Measurements from ENCODE around the gene BCAS1. TPM values are rescaled to one million over a fixed set of nuclear protein-coding genes. Genes with fewer than 3 reads are reported as not detected.

BCAS1 gene
- total and polyA plus RNA-seq, 10 of the 15 experiments (the other 5 are each of a cell fraction or from before 2014, with no cell fraction given), result 0.21 to 1.4 (median 0.55) TPM

DNA sequence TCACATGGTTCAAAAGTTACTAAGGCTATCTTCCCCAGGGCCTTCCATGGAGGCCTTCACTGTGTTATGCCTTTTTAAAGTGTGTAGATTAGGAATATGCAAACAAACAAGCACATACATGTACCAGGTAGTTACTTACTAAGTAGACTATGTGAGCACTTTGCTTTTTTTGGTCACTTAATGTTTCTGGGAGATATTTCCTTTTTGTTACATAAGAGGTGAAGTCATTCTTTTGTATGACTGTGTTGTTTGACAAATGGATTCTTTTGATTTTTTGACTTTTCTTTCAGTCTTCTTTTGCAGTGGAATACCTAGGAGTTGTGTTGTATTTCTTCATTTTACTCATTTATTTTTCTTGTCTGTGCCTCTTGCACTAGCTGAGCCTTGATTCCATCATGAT lies 39.6 kb upstream of the BCAS1 start:
- DNase-seq (ENCODE audit: low read depth, low spot score), result no peak

More for the DNA sequence above, 39.6 kb upstream of the BCAS1 start:
- TF ChIP-seq, protein P1, sequence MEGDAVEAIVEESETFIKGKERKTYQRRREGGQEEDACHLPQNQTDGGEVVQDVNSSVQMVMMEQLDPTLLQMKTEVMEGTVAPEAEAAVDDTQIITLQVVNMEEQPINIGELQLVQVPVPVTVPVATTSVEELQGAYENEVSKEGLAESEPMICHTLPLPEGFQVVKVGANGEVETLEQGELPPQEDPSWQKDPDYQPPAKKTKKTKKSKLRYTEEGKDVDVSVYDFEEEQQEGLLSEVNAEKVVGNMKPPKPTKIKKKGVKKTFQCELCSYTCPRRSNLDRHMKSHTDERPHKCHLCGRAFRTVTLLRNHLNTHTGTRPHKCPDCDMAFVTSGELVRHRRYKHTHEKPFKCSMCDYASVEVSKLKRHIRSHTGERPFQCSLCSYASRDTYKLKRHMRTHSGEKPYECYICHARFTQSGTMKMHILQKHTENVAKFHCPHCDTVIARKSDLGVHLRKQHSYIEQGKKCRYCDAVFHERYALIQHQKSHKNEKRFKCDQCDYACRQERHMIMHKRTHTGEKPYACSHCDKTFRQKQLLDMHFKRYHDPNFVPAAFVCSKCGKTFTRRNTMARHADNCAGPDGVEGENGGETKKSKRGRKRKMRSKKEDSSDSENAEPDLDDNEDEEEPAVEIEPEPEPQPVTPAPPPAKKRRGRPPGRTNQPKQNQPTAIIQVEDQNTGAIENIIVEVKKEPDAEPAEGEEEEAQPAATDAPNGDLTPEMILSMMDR (IDR thresholded peaks at IDR 0.05 in 2 of 3, conservative IDR thresholded peaks at IDR 0.05 in 1 of 3; ENCODE audit: control insufficient read depth in 2 of 3, extremely low read depth in 1 of 3, insufficient read depth in 1 of 3, low read depth in 3 of 3, low read length in 3 of 3), result no peak
- TF ChIP-seq BRCA1 (IDR thresholded peaks at IDR 0.05; ENCODE audit: low read depth, low read length), result no peak
- TF ChIP-seq POLR2A (IDR thresholded peaks at IDR 0.05; ENCODE audit: low read depth, low read length), result no peak
- TF ChIP-seq NR2C2 (IDR thresholded peaks at IDR 0.05; ENCODE audit: borderline replicate concordance, control insufficient read depth, insufficient read length, low read depth), result no peak
- TF ChIP-seq, protein P2, sequence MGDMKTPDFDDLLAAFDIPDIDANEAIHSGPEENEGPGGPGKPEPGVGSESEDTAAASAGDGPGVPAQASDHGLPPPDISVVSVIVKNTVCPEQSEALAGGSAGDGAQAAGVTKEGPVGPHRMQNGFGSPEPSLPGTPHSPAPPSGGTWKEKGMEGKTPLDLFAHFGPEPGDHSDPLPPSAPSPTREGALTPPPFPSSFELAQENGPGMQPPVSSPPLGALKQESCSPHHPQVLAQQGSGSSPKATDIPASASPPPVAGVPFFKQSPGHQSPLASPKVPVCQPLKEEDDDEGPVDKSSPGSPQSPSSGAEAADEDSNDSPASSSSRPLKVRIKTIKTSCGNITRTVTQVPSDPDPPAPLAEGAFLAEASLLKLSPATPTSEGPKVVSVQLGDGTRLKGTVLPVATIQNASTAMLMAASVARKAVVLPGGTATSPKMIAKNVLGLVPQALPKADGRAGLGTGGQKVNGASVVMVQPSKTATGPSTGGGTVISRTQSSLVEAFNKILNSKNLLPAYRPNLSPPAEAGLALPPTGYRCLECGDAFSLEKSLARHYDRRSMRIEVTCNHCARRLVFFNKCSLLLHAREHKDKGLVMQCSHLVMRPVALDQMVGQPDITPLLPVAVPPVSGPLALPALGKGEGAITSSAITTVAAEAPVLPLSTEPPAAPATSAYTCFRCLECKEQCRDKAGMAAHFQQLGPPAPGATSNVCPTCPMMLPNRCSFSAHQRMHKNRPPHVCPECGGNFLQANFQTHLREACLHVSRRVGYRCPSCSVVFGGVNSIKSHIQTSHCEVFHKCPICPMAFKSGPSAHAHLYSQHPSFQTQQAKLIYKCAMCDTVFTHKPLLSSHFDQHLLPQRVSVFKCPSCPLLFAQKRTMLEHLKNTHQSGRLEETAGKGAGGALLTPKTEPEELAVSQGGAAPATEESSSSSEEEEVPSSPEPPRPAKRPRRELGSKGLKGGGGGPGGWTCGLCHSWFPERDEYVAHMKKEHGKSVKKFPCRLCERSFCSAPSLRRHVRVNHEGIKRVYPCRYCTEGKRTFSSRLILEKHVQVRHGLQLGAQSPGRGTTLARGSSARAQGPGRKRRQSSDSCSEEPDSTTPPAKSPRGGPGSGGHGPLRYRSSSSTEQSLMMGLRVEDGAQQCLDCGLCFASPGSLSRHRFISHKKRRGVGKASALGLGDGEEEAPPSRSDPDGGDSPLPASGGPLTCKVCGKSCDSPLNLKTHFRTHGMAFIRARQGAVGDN (IDR thresholded peaks at IDR 0.05), result no peak
- no peak for TF ChIP-seq RAD21 (IDR thresholded peaks at IDR 0.05; ENCODE audit: insufficient read depth, low read depth, low read length)
- peak in 1 of 2 experiments; percentile 78; a peak in 1 of 4 replicates for TF ChIP-seq ETV6 (conservative IDR thresholded peaks at IDR 0.05 in 1 of 2, IDR thresholded peaks at IDR 0.05 in 1 of 2; ENCODE audit: borderline replicate concordance in 1 of 2, low read depth in 1 of 2)
- peak; percentile 59 for TF ChIP-seq NFXL1 (IDR thresholded peaks at IDR 0.05; ENCODE audit: borderline replicate concordance)
- H3K4me3 ChIP-seq, result no peak overlapping the region
- no peaks in the 10 kb centered on the region for H3K4me1 ChIP-seq (ENCODE audit: control insufficient read depth, insufficient read depth, low read length)
- H2AFZ ChIP-seq (ENCODE audit: control insufficient read depth, low read depth, low read length), result no peak overlapping the region
- POLR2A ChIA-PET, result interaction anchor here (0.7 kb wide), 1 partner anchor 15 kb away, joined by 4 read pairs; no protein-coding TSS in a partner anchor
- no peaks in the 10 kb centered on the region for H3K79me2 ChIP-seq (ENCODE audit: control insufficient read depth, insufficient read depth, low read length)
- ATAC-seq (no peak), FAIRE-seq (no peak)
- H3K36me3 ChIP-seq (ENCODE audit: control insufficient read depth in 2 of 2, insufficient read depth in 2 of 2, low read length in 1 of 2), result no peaks in the 10 kb centered on the region
- intact Hi-C loops (cut with micrococcal nuclease; ENCODE audit: unreplicated experiment), result no loop called here
- H3K4me2 ChIP-seq (ENCODE audit: control insufficient read depth, insufficient read depth), result no peak overlapping the region
- SMC1A ChIA-PET (ENCODE audit: uncharacterized antibody, unreplicated experiment), result no interaction called here
- no TSS peak for BruUV-seq (replicated peaks)
- no peaks in the 10 kb centered on the region for H4K20me1 ChIP-seq (ENCODE audit: control insufficient read depth, insufficient read depth)
- CTCF ChIA-PET, result interaction anchor here (1.3 to 1.5 kb wide), 2 partner anchors 13 to 17 kb away, joined by 3 read pairs; no protein-coding TSS in a partner anchor
- no peaks in the 10 kb centered on the region for H3K27me3 ChIP-seq (replicated peaks in 1 of 2; ENCODE audit: control insufficient read depth in 2 of 2, insufficient read depth in 2 of 2, low read length in 1 of 2)
- no peak overlapping the region for H3K9ac ChIP-seq (ENCODE audit: control insufficient read depth, insufficient read depth, low read length)
- no peaks in the 10 kb centered on the region; the same call in 2 of the 3 replicates for H3K9me3 ChIP-seq (replicated peaks; ENCODE audit: control insufficient read depth, insufficient read depth, low read length)
- RAD21 ChIA-PET (ENCODE audit: unreplicated experiment), result no interaction called here
- in situ Hi-C loops (cut with MboI), result no loop called here
- no peak overlapping the region for H3K27ac ChIP-seq (ENCODE audit: control insufficient read depth, insufficient read depth)
